Lung (tissue), 12 donors: ENCODE measurements around the gene AIRE. TPM values are rescaled to one million over a fixed set of nuclear protein-coding genes. Genes with fewer than 3 reads are reported as not detected.

Source experiments
- ATAC-seq: fragments of 200-7000 bp; cut with Tn5 transposase; one replicate; pipeline ENCODE4 v1.9.1; 2020; ENCODE audit warnings: moderate number of reproducible peaks; ENCODE audit not compliant: insufficient read depth, low FRiP score
- DNase-seq, 3 donors: peaks; one replicate each; pipeline ENCODE4 v3.0.0-alpha.2; 2013 to 2017
- H3K27ac ChIP-seq, 2 donors: one replicate each; pipeline ENCODE4 v1.5.1; 2013; ENCODE audit warnings: mild to moderate bottlenecking in 2 of 2, moderate library complexity in 2 of 2, control low read depth in 1 of 2, inconsistent platforms in 1 of 2, low read depth in 1 of 2, low read length in 1 of 2
- H3K27me3 ChIP-seq, 3 donors: one replicate each; pipeline ENCODE4 v1.5.1; 2013; ENCODE audit warnings: low read length in 2 of 3; ENCODE audit not compliant: control insufficient read depth in 3 of 3, insufficient read depth in 3 of 3
- H3K36me3 ChIP-seq, 4 donors: one replicate each; pipeline ENCODE4 v1.5.1; 2013; ENCODE audit warnings: low read length in 4 of 4, mild to moderate bottlenecking in 1 of 4, moderate library complexity in 1 of 4; ENCODE audit not compliant: control insufficient read depth in 4 of 4, insufficient read depth in 4 of 4
- H3K4me1 ChIP-seq, 5 donors: one replicate each; pipeline ENCODE4 v1.5.1; 2013; ENCODE audit warnings: low read length in 5 of 5, mild to moderate bottlenecking in 2 of 5, moderate library complexity in 1 of 5; ENCODE audit not compliant: control insufficient read depth in 5 of 5, insufficient read depth in 5 of 5
- H3K4me3 ChIP-seq: one replicate; pipeline ENCODE4 v1.5.1; 2013; ENCODE audit warnings: mild to moderate bottlenecking, control low read depth, moderate library complexity
- H3K9ac ChIP-seq, 2 donors: one replicate each; pipeline ENCODE4 v1.5.1; 2013; ENCODE audit warnings: low read length in 2 of 2, control low read depth in 1 of 2; ENCODE audit not compliant: insufficient read depth in 1 of 2
- H3K9me3 ChIP-seq, 4 donors: one replicate each; pipeline ENCODE4 v1.5.1; 2013; ENCODE audit warnings: low read length in 3 of 4, mild to moderate bottlenecking in 1 of 4, moderate library complexity in 1 of 4; ENCODE audit not compliant: control insufficient read depth in 4 of 4, insufficient read depth in 3 of 4
- WGBS, 2 donors: extraction: QIAGEN DNeasy Blood & Tissue Kit; methylation state at CpG; one replicate each; pipeline ENCODE4 v1.1.7; 2013; 5-methylcytosine and 5-hydroxymethylcytosine counted together
- polyA plus RNA-seq, 2 donors: library from polyadenylated mRNA; stranded (reverse); fragments of 200-250 nt; gene quantifications; one replicate each; pipeline ENCODE4 v1.2.1, GENCODE V29; 2013
- total RNA-seq, 2 donors: library from RNA; depleted of rRNA in 1 of 2; stranded (reverse); fragments of >200 nt in 1 of 2; gene quantifications; one replicate each; pipeline ENCODE4 v1.2.1, GENCODE V29; 2014 to 2021
- TF ChIP-seq, protein P1 (sequence below): IDR thresholded peaks from 2 replicates; pipeline ENCODE4 v1.5.1; 2012; ENCODE audit warnings: mild to moderate bottlenecking; ENCODE audit errors: control extremely low read depth, extremely low read depth
- donor health status: control.
- donor health status: control.
- donor health status: Bipolar disorder and iron deficiency.
- donor health status: healthy.
- donor health status: DM: yes; HTN: yes; CAD: no.

Gene AIRE
- total and polyA plus RNA-seq, 4 donors: 0.37 TPM; not detected in 3

GRCh38 chr21:44299458-44300261 is 14.0 kb downstream of the AIRE start, which contains the start of gene PFKL:
Gene PFKL (plus strand): TSS chr21:44300053. CDS start chr21:44300106, 53 bp downstream.
- H3K4me3 ChIP-seq: peak within 1 kb of the TSS; percentile 71
- H3K36me3 ChIP-seq: no peaks in the 10 kb centered on the region
- DNase-seq: peak; percentile 64 to 81 (median 73)
- peak within 1 kb of the TSS; percentile 80 to 90 for H3K27ac ChIP-seq
- no peaks in the 10 kb centered on the region for H3K27me3 ChIP-seq
- TF ChIP-seq, protein P1, sequence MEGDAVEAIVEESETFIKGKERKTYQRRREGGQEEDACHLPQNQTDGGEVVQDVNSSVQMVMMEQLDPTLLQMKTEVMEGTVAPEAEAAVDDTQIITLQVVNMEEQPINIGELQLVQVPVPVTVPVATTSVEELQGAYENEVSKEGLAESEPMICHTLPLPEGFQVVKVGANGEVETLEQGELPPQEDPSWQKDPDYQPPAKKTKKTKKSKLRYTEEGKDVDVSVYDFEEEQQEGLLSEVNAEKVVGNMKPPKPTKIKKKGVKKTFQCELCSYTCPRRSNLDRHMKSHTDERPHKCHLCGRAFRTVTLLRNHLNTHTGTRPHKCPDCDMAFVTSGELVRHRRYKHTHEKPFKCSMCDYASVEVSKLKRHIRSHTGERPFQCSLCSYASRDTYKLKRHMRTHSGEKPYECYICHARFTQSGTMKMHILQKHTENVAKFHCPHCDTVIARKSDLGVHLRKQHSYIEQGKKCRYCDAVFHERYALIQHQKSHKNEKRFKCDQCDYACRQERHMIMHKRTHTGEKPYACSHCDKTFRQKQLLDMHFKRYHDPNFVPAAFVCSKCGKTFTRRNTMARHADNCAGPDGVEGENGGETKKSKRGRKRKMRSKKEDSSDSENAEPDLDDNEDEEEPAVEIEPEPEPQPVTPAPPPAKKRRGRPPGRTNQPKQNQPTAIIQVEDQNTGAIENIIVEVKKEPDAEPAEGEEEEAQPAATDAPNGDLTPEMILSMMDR: no peak
- H3K9me3 ChIP-seq: no peaks in the 10 kb centered on the region
- peak; percentile 55 for ATAC-seq
- H3K9ac ChIP-seq: peak within 1 kb of the TSS; percentile 17 to 63
- H3K4me1 ChIP-seq: peaks cover 0 to 47% (median 28%) of the 10 kb centered on the region in 5 donors
- WGBS, 2 donors: 1% methylated on average over 45 to 94 of the region's 94 CpGs

GRCh38 chr21:44300262-44300959 is 14.7 kb downstream of the AIRE start:
- H3K27ac ChIP-seq: peak overlapping the region; percentile 80 to 90
- H3K4me3 ChIP-seq: peak overlapping the region; percentile 71
- WGBS, 2 donors: 1 to 2% methylated on average over 29 to 67 of the region's 67 CpGs
- DNase-seq (peak; percentile 61 to 69 (median 66)), ATAC-seq (peak; percentile 27)
- no peaks in the 10 kb centered on the region for H3K36me3 ChIP-seq
- peaks cover 0 to 45% (median 29%) of the 10 kb centered on the region in 5 donors for H3K4me1 ChIP-seq
- TF ChIP-seq, protein P1: no peak
- H3K9me3 ChIP-seq: no peaks in the 10 kb centered on the region
- no peaks in the 10 kb centered on the region for H3K27me3 ChIP-seq
- peak overlapping the region in 1 of 2 donors; percentile 63 for H3K9ac ChIP-seq

DNA sequence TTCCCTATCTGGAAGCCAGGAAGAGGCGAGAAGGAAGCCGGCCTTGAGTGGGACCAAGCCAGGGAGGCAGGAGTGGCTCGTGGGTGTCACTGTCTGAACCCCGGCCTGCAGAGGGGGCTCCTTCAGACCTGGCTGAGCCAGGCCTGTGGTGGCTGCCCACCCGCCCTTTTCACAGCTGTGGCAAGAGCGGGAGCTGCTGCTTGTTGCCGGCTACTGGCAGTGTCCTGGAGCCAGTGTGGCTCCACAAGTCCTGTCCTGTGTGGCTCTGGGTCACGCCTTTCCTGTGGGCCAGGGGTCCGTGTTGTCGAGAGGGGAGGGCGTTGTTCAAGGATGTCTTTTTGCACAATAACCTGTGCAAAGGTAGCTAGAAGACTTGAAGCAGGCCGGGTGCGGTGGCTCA is 15.5 kb downstream of the AIRE start:
- H3K9me3 ChIP-seq: no peaks in the 10 kb centered on the region
- TF ChIP-seq, protein P1: no peak
- peak overlapping the region in 1 of 2 donors; percentile 63 for H3K9ac ChIP-seq
- no peak for DNase-seq
- no peak for ATAC-seq
- H3K27me3 ChIP-seq: no peaks in the 10 kb centered on the region
- WGBS, 2 donors: 63 to 72% methylated on average over 13 of the region's 13 CpGs
- no peaks in the 10 kb centered on the region for H3K36me3 ChIP-seq
- peaks cover 0 to 39% (median 26%) of the 10 kb centered on the region in 5 donors for H3K4me1 ChIP-seq
- H3K27ac ChIP-seq: peak overlapping the region in 1 of 2 donors; percentile 44
- no peak overlapping the region for H3K4me3 ChIP-seq
